HepG2 (cell line): Measurements from ENCODE around the gene FGD6. TPM values are rescaled to one million over a fixed set of nuclear protein-coding genes. Genes with fewer than 3 reads are reported as not detected.

ENCODE experiments used
- EHMT2 ChIP-seq: fragments of 200-600 bp; sonication (generic); IDR thresholded peaks from 2 replicates; pipeline ENCODE4 v1.7.0; 2017; ENCODE audit warnings: antibody characterized with exemption, low read depth, low read length, borderline replicate concordance
- FIP1L1 ChIP-seq: fragments of 200-400 bp; formaldehyde crosslinking; IDR thresholded peaks from 2 replicates; pipeline ENCODE4 v1.6.1; 2018; ENCODE audit warnings: low read depth, mild to moderate bottlenecking, low read length, moderate library complexity, borderline replicate concordance; ENCODE audit not compliant: insufficient read depth
- MED13 ChIP-seq: sonication (generic); formaldehyde crosslinking; IDR thresholded peaks from 2 replicates; pipeline ENCODE4 v1.5.0; 2020; ENCODE audit warnings: missing genetic modification reagents
- NFYB ChIP-seq: sonication (generic); formaldehyde crosslinking; IDR thresholded peaks from 2 replicates; pipeline ENCODE4 v1.4.0; 2020; ENCODE audit warnings: missing genetic modification reagents
- NFYC ChIP-seq: IDR thresholded peaks from 2 replicates; pipeline ENCODE4 v1.6.1; 2016; ENCODE audit warnings: missing genetic modification reagents, missing compliant biosample characterization
- SIX4 ChIP-seq: sonication (generic); formaldehyde crosslinking; IDR thresholded peaks from 2 replicates; pipeline ENCODE4 v1.4.0; 2020; ENCODE audit warnings: missing genetic modification reagents
- ZNF160 ChIP-seq: sonication (generic); formaldehyde crosslinking; IDR thresholded peaks from 2 replicates; pipeline ENCODE4 v1.8.0; 2022; ENCODE audit warnings: mild to moderate bottlenecking, inconsistent platforms, missing genetic modification reagents
- ZNF816 ChIP-seq: sonication (generic); formaldehyde crosslinking; IDR thresholded peaks from 2 replicates; pipeline ENCODE4 v1.8.0; 2022; ENCODE audit warnings: missing genetic modification reagents, mild to moderate bottlenecking, borderline replicate concordance
- ZNF839 ChIP-seq: sonication (generic); formaldehyde crosslinking; IDR thresholded peaks from 2 replicates; pipeline ENCODE4 v1.4.0; 2020; ENCODE audit warnings: missing genetic modification reagents, mild to moderate bottlenecking, borderline replicate concordance
- polyA plus RNA-seq, 8 experiments: library from polyadenylated mRNA; depleted of rRNA in 3 of 8; stranded (reverse) in 7 of 8; unstranded in 1 of 8; fragments of >200 nt; fragmentation: Illumina TruSeq in 4 of 8; extraction: Trizol in 4 of 8; gene quantifications; 2 replicates each; pipeline versions ENCODE4 v1.2.1 to v1.2.3, GENCODE V29; 2011 to 2016; ENCODE audit warnings: low read depth in 4 of 8, missing spikeins in 1 of 8, mixed read lengths in 1 of 8; ENCODE audit not compliant: insufficient read depth in 1 of 8
- total RNA-seq, 5 experiments: library from RNA; depleted of rRNA; stranded (reverse); fragments of >200 nt; fragmentation: Illumina TruSeq; extraction: Trizol; gene quantifications; 2 replicates each; pipeline ENCODE4 v1.2.3, GENCODE V29; 2016; ENCODE audit warnings: low read depth in 1 of 5
- TF ChIP-seq, protein P1 (sequence below): sonication (generic); formaldehyde crosslinking; IDR thresholded peaks from 2 replicates; pipeline ENCODE4 v1.4.0; 2020; ENCODE audit warnings: missing genetic modification reagents
- TF ChIP-seq, protein P2 (sequence below): sonication (generic); formaldehyde crosslinking; IDR thresholded peaks from 2 replicates; pipeline ENCODE4 v1.5.0; 2020; ENCODE audit warnings: mild to moderate bottlenecking, missing genetic modification reagents, moderate library complexity
- TF ChIP-seq, protein P3 (sequence below): sonication (generic); formaldehyde crosslinking; IDR thresholded peaks from 2 replicates; pipeline ENCODE4 v1.5.0; 2020; ENCODE audit warnings: mild to moderate bottlenecking, missing genetic modification reagents
- TF ChIP-seq, protein P4 (sequence below): sonication (generic); formaldehyde crosslinking; IDR thresholded peaks from 2 replicates; pipeline ENCODE4 v1.9.0; 2021; ENCODE audit warnings: missing genetic modification reagents, mild to moderate bottlenecking, borderline replicate concordance

FGD6 gene
- total and polyA plus RNA-seq, 2 of the 13 experiments (the other 11 are each of a cell fraction or from before 2014, with no cell fraction given): 2.2 to 4.3 TPM

DNA sequence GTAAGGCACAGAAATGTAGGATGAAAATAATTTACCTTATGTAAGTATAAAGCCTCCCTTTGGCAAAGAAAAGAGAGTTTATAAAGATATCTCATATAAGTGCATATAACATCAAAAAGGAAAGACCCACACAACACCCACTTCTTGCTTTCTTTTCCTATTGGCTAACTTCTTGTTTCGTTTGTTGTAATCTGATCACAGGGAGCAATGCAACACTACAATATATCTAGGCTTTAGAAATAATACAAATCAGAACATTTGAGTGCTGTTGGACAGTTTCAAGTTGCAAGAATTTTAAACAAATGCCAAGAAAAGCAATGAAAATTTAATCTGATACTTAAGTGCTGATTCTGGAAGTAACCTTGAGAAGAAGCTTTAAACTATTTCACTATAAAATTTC is 1.3 kb downstream of the FGD6 start (continued):
- TF ChIP-seq, protein P1, sequence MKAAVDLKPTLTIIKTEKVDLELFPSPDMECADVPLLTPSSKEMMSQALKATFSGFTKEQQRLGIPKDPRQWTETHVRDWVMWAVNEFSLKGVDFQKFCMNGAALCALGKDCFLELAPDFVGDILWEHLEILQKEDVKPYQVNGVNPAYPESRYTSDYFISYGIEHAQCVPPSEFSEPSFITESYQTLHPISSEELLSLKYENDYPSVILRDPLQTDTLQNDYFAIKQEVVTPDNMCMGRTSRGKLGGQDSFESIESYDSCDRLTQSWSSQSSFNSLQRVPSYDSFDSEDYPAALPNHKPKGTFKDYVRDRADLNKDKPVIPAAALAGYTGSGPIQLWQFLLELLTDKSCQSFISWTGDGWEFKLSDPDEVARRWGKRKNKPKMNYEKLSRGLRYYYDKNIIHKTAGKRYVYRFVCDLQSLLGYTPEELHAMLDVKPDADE: no peak
- peak; percentile 48 for TF ChIP-seq NFYB (CRISPR knock-in tag)
- no peak for TF ChIP-seq MED13 (CRISPR knock-in tag)
- TF ChIP-seq, protein P2, sequence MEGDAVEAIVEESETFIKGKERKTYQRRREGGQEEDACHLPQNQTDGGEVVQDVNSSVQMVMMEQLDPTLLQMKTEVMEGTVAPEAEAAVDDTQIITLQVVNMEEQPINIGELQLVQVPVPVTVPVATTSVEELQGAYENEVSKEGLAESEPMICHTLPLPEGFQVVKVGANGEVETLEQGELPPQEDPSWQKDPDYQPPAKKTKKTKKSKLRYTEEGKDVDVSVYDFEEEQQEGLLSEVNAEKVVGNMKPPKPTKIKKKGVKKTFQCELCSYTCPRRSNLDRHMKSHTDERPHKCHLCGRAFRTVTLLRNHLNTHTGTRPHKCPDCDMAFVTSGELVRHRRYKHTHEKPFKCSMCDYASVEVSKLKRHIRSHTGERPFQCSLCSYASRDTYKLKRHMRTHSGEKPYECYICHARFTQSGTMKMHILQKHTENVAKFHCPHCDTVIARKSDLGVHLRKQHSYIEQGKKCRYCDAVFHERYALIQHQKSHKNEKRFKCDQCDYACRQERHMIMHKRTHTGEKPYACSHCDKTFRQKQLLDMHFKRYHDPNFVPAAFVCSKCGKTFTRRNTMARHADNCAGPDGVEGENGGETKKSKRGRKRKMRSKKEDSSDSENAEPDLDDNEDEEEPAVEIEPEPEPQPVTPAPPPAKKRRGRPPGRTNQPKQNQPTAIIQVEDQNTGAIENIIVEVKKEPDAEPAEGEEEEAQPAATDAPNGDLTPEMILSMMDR (CRISPR knock-in tag): no peak
- TF ChIP-seq ZNF816: no peak
- no peak for TF ChIP-seq FIP1L1
- TF ChIP-seq, protein P3, sequence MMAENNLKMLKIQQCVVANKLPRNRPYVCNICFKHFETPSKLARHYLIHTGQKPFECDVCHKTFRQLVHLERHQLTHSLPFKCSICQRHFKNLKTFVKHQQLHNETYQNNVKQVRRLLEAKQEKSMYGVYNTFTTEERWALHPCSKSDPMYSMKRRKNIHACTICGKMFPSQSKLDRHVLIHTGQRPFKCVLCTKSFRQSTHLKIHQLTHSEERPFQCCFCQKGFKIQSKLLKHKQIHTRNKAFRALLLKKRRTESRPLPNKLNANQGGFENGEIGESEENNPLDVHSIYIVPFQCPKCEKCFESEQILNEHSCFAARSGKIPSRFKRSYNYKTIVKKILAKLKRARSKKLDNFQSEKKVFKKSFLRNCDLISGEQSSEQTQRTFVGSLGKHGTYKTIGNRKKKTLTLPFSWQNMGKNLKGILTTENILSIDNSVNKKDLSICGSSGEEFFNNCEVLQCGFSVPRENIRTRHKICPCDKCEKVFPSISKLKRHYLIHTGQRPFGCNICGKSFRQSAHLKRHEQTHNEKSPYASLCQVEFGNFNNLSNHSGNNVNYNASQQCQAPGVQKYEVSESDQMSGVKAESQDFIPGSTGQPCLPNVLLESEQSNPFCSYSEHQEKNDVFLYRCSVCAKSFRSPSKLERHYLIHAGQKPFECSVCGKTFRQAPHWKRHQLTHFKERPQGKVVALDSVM: no peak
- peak; percentile 70 for TF ChIP-seq SIX4
- TF ChIP-seq, protein P4, sequence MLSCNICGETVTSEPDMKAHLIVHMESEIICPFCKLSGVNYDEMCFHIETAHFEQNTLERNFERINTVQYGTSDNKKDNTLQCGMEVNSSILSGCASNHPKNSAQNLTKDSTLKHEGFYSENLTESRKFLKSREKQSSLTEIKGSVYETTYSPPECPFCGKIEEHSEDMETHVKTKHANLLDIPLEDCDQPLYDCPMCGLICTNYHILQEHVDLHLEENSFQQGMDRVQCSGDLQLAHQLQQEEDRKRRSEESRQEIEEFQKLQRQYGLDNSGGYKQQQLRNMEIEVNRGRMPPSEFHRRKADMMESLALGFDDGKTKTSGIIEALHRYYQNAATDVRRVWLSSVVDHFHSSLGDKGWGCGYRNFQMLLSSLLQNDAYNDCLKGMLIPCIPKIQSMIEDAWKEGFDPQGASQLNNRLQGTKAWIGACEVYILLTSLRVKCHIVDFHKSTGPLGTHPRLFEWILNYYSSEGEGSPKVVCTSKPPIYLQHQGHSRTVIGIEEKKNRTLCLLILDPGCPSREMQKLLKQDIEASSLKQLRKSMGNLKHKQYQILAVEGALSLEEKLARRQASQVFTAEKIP (CRISPR knock-in tag): no peak
- no peak for TF ChIP-seq ZNF839
- TF ChIP-seq NFYC: peak; percentile 36; the same call in 1 of the 2 replicates
- TF ChIP-seq EHMT2: no peak
- TF ChIP-seq ZNF160: no peak
